OCI-LY3 (cell line): Measurements from ENCODE around the gene SETBP1.

ENCODE experiments used
- EZH2phosphoT487 ChIP-seq: fragments of 200-600 bp; shearing (Covaris generic); IDR thresholded peaks from 2 replicates; pipeline ENCODE4 v1.6.1; 2018; ENCODE audit warnings: antibody characterized with exemption, mixed run types, low read depth
- TF ChIP-seq, protein P1 (sequence below): fragments of 200-600, 300-600 bp; sonication (generic); IDR thresholded peaks from 2 replicates; pipeline ENCODE4 v1.5.1; 2014; ENCODE audit warnings: antibody characterized with exemption, low read length, low read depth

DNA sequence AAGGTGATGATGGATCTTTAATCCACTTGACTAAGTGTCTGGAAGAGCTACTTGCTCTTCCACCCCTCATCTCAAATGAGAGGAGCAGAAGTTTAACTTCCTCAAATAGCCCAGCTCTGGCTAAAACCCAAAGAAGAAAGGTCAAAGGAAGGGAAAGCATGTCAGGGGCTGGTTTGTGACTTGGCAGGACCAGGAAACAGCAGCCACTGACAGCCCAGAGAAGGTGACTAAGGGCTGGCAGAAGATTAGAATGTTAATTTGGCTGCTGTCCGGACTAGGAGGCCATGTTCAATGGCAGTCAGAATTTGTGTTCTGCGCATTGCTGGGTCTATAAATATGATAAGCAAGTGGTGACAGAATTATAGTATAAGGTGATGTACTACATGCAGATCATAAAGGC is 386.2 kb downstream of the SETBP1 start:
- TF ChIP-seq, protein P1, sequence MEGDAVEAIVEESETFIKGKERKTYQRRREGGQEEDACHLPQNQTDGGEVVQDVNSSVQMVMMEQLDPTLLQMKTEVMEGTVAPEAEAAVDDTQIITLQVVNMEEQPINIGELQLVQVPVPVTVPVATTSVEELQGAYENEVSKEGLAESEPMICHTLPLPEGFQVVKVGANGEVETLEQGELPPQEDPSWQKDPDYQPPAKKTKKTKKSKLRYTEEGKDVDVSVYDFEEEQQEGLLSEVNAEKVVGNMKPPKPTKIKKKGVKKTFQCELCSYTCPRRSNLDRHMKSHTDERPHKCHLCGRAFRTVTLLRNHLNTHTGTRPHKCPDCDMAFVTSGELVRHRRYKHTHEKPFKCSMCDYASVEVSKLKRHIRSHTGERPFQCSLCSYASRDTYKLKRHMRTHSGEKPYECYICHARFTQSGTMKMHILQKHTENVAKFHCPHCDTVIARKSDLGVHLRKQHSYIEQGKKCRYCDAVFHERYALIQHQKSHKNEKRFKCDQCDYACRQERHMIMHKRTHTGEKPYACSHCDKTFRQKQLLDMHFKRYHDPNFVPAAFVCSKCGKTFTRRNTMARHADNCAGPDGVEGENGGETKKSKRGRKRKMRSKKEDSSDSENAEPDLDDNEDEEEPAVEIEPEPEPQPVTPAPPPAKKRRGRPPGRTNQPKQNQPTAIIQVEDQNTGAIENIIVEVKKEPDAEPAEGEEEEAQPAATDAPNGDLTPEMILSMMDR = no peak
- no peak for TF ChIP-seq EZH2phosphoT487
